ENCODE measurements around the gene ZNF439. TPM values are rescaled to one million over a fixed set of nuclear protein-coding genes. Genes with fewer than 3 reads are reported as not detected.

ZNF439 gene
- total and polyA plus RNA-seq, 2 of the 13 experiments (the other 11 are each of a cell fraction or from before 2014, with no cell fraction given), result 2.9 to 4.9 TPM

DNA sequence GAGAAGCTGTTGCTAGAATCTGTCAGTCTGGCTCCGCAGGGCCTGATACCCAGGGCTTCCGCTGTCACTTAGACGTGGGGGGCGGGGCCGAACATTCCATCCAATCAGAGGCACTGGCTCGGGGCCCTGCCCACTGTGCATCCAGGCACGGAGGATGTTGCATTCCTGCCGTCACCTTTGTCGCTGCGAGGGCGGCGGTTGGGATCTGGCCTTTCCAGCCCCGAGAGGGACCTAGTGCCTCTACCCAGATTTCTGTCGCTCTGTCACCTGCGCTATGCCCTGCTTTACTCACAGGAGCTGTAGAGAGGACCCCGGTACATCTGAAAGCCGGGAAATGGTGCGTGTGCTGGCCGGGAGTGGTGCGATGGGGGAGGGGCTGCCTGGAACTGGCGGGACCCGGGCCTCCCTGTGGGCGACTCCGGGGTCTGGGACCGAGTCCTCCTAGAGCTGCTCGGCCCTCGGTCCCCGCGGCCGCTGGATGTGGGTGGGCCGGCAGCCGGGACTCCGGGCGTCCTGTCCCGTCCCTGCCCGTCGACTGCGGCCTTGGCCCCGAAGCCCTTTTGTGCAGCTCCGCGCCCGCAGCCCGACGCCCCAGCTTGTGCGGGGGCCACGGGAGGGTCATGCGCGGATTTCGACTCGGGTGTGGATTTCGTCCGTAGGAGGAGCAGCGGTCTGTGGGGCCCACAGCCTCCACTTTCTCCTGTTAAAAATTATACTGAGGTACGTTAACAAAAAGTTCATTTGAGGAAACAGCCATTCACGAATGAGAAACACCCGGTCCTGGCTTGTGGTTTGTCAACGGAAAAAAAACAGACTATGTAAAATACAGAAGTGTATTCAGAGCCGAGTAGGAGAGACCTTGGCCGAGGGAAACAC, at the start of gene ZNF439 (continued):
- TF ChIP-seq, protein P1, sequence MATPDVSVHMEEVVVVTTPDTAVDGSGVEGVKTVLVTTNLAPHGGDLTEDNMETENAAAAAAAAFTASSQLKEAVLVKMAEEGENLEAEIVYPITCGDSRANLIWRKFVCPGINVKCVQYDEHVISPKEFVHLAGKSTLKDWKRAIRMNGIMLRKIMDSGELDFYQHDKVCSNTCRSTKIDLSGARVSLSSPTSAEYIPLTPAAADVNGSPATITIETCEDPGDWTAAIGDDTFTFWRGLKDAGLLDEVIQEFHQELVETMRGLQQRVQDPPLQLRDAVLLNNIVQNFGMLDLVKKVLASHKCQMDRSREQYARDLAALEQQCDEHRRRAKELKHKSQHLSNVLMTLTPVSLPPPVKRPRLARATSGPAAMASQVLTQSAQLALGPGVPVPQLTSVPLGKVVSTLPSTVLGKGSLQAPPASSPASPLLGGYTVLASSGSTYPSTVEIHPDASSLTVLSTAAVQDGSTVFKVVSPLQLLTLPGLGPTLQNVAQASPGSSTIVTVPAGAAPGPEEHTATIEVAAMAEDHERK (CRISPR knock-in tag; IDR thresholded peaks at IDR 0.05; ENCODE audit: low read depth), result no peak
- TF ChIP-seq SRSF1 (optimal IDR thresholded peaks at IDR 0.05; ENCODE audit: low read depth, low read length) (no peak), ZFP41 (CRISPR knock-in tag; IDR thresholded peaks at IDR 0.05; ENCODE audit: borderline replicate concordance) (no peak), ZNF550 (CRISPR knock-in tag; IDR thresholded peaks at IDR 0.05; ENCODE audit: borderline replicate concordance) (no peak), ZNF484 (CRISPR knock-in tag; IDR thresholded peaks at IDR 0.05; ENCODE audit: borderline replicate concordance, low read depth) (no peak), ZFX (CRISPR knock-in tag; IDR thresholded peaks at IDR 0.05; ENCODE audit: low read depth) (peak; percentile 85), HMG20B (CRISPR knock-in tag; conservative IDR thresholded peaks at IDR 0.05) (no peak), ZNF253 (CRISPR knock-in tag; IDR thresholded peaks at IDR 0.05; ENCODE audit: borderline replicate concordance) (no peak), NFYC (CRISPR knock-in tag; IDR thresholded peaks at IDR 0.05) (peak; percentile 84), CHD4 (IDR thresholded peaks at IDR 0.05; ENCODE audit: borderline replicate concordance, low read length) (no peak), ZNF615 (CRISPR knock-in tag; IDR thresholded peaks at IDR 0.05; ENCODE audit: borderline replicate concordance) (no peak), CBFB (CRISPR knock-in tag; IDR thresholded peaks at IDR 0.05) (no peak), GABPB1 (CRISPR knock-in tag; IDR thresholded peaks at IDR 0.05) (peak; percentile 72), ZKSCAN1 (IDR thresholded peaks at IDR 0.05; ENCODE audit: low read length) (no peak), ZKSCAN8 (CRISPR knock-in tag; IDR thresholded peaks at IDR 0.05; ENCODE audit: borderline replicate concordance) (no peak)
- TF ChIP-seq, protein P2, sequence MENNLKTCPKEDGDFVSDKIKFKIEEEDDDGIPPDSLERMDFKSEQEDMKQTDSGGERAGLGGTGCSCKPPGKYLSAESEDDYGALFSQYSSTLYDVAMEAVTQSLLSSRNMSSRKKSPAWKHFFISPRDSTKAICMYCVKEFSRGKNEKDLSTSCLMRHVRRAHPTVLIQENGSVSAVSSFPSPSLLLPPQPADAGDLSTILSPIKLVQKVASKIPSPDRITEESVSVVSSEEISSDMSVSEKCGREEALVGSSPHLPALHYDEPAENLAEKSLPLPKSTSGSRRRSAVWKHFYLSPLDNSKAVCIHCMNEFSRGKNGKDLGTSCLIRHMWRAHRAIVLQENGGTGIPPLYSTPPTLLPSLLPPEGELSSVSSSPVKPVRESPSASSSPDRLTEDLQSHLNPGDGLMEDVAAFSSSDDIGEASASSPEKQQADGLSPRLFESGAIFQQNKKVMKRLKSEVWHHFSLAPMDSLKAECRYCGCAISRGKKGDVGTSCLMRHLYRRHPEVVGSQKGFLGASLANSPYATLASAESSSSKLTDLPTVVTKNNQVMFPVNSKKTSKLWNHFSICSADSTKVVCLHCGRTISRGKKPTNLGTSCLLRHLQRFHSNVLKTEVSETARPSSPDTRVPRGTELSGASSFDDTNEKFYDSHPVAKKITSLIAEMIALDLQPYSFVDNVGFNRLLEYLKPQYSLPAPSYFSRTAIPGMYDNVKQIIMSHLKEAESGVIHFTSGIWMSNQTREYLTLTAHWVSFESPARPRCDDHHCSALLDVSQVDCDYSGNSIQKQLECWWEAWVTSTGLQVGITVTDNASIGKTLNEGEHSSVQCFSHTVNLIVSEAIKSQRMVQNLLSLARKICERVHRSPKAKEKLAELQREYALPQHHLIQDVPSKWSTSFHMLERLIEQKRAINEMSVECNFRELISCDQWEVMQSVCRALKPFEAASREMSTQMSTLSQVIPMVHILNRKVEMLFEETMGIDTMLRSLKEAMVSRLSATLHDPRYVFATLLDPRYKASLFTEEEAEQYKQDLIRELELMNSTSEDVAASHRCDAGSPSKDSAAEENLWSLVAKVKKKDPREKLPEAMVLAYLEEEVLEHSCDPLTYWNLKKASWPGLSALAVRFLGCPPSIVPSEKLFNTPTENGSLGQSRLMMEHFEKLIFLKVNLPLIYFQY (CRISPR knock-in tag; IDR thresholded peaks at IDR 0.05; ENCODE audit: borderline replicate concordance), result no peak
- TF ChIP-seq, protein P3, sequence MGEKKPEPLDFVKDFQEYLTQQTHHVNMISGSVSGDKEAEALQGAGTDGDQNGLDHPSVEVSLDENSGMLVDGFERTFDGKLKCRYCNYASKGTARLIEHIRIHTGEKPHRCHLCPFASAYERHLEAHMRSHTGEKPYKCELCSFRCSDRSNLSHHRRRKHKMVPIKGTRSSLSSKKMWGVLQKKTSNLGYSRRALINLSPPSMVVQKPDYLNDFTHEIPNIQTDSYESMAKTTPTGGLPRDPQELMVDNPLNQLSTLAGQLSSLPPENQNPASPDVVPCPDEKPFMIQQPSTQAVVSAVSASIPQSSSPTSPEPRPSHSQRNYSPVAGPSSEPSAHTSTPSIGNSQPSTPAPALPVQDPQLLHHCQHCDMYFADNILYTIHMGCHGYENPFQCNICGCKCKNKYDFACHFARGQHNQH (CRISPR knock-in tag; IDR thresholded peaks at IDR 0.05), result 0 out of 2 replicates have a peak, but pooled peaks have one; percentile 34
- TF ChIP-seq, protein P4, sequence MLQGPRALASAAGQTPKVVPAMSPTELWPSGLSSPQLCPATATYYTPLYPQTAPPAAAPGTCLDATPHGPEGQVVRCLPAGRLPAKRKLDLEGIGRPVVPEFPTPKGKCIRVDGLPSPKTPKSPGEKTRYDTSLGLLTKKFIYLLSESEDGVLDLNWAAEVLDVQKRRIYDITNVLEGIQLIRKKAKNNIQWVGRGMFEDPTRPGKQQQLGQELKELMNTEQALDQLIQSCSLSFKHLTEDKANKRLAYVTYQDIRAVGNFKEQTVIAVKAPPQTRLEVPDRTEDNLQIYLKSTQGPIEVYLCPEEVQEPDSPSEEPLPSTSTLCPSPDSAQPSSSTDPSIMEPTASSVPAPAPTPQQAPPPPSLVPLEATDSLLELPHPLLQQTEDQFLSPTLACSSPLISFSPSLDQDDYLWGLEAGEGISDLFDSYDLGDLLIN (CRISPR knock-in tag; IDR thresholded peaks at IDR 0.05; ENCODE audit: borderline replicate concordance), result 0 out of 2 replicates have a peak, but pooled peaks have one; percentile 42
